Thyroid gland (tissue), 4 donors: Measurements from ENCODE around the gene CACNA1G.

Experiments used
- POLR2A ChIP-seq, 2 donors: fragments of 450-650 bp; IDR thresholded peaks; one replicate each; pipeline ENCODE4 v1.6.1; 2017; ENCODE audit warnings: antibody characterized with exemption in 2 of 2, mild to moderate bottlenecking in 2 of 2, moderate library complexity in 1 of 2
- TF ChIP-seq, protein P1 (sequence below), 6 experiments: fragments of 200-600 bp in 3 of 6; fragments of 450-650 bp in 3 of 6; sonication (generic) in 3 of 6; IDR thresholded peaks; one replicate each; pipeline ENCODE4 v1.5.1; 2016 to 2019; ENCODE audit warnings: antibody characterized with exemption in 6 of 6, mild to moderate bottlenecking in 2 of 6, inconsistent platforms in 1 of 6, moderate library complexity in 1 of 6

DNA sequence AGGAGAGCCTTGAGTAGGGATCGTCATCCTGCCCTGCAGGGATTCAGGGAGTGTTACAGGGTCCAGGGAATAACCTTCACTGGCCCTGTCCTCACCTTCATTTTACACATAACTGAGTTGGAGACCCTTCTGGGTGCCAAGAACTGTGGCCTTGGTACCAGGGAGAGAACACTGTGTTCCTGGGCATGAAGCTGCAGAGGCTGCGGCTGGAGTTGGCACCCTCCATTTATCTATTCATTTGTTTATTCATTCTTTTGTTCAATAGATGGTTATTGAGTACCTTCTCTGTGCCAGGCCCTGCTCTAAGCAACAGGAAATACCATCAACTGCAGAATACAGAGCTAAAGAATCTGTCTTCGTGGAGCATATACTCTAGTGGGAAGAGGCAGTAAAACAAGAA lies 80.8 kb downstream of the CACNA1G start:
- TF ChIP-seq, protein P1, sequence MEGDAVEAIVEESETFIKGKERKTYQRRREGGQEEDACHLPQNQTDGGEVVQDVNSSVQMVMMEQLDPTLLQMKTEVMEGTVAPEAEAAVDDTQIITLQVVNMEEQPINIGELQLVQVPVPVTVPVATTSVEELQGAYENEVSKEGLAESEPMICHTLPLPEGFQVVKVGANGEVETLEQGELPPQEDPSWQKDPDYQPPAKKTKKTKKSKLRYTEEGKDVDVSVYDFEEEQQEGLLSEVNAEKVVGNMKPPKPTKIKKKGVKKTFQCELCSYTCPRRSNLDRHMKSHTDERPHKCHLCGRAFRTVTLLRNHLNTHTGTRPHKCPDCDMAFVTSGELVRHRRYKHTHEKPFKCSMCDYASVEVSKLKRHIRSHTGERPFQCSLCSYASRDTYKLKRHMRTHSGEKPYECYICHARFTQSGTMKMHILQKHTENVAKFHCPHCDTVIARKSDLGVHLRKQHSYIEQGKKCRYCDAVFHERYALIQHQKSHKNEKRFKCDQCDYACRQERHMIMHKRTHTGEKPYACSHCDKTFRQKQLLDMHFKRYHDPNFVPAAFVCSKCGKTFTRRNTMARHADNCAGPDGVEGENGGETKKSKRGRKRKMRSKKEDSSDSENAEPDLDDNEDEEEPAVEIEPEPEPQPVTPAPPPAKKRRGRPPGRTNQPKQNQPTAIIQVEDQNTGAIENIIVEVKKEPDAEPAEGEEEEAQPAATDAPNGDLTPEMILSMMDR (IDR thresholded peaks at IDR 0.05): no peak
- TF ChIP-seq POLR2A (IDR thresholded peaks at IDR 0.05): no peak
